Hepatocyte (in vitro differentiated cells): ENCODE data around the gene UBE2E2. TPM values are rescaled to one million over a fixed set of nuclear protein-coding genes. Genes with fewer than 3 reads are reported as not detected.

Source experiments
- DNase-seq: peaks from one replicate; pipeline ENCODE4 v3.0.0-alpha.2; 2016; ENCODE audit warnings: low spot score
- H2AFZ ChIP-seq: fragments of 200-600 bp; sonication (generic); 2 replicates; pipeline ENCODE4 v1.6.0; 2016; ENCODE audit warnings: antibody characterized with exemption, mild to moderate bottlenecking
- H3K27ac ChIP-seq: fragments of 200-600 bp; sonication (generic); 2 replicates; pipeline ENCODE4 v1.5.1; 2016; ENCODE audit warnings: mild to moderate bottlenecking
- H3K27me3 ChIP-seq: fragments of 200-600 bp; sonication (generic); 2 replicates; pipeline ENCODE4 v1.6.1; 2016
- H3K36me3 ChIP-seq: fragments of 200-600 bp; sonication (generic); replicated peaks from 2 replicates; pipeline ENCODE4 v1.5.1; 2016; ENCODE audit warnings: low read depth; ENCODE audit not compliant: insufficient read depth
- H3K4me1 ChIP-seq: fragments of 200-600 bp; sonication (generic); 2 replicates; pipeline ENCODE4 v1.5.1; 2016; ENCODE audit warnings: mild to moderate bottlenecking, moderate library complexity; ENCODE audit not compliant: insufficient read depth
- H3K4me2 ChIP-seq: fragments of 200-600 bp; sonication (generic); 2 replicates; pipeline ENCODE4 v1.6.0; 2016
- H3K4me3 ChIP-seq: fragments of 200-600 bp; sonication (generic); 2 replicates; pipeline ENCODE4 v1.5.1; 2016; ENCODE audit warnings: mild to moderate bottlenecking
- H3K79me2 ChIP-seq: fragments of 200-600 bp; sonication (generic); 2 replicates; pipeline ENCODE4 v1.6.0; 2017; ENCODE audit warnings: mild to moderate bottlenecking
- H3K9me2 ChIP-seq: fragments of 200-600 bp; sonication (generic); replicated peaks from 2 replicates; pipeline ENCODE4 v1.6.0; 2017; ENCODE audit warnings: mild to moderate bottlenecking; ENCODE audit not compliant: insufficient read depth
- H3K9me3 ChIP-seq: fragments of 200-600 bp; sonication (generic); 2 replicates; pipeline ENCODE4 v1.5.1; 2016; ENCODE audit warnings: low read depth, mild to moderate bottlenecking
- H4K20me1 ChIP-seq: fragments of 200-600 bp; sonication (generic); 2 replicates; pipeline ENCODE4 v1.6.0; 2016; ENCODE audit warnings: mild to moderate bottlenecking; ENCODE audit not compliant: insufficient read depth, poor library complexity, severe bottlenecking
- CTCF ChIP-seq: fragments of 200-600 bp; sonication (generic); IDR thresholded peaks from 2 replicates; pipeline ENCODE4 v1.5.1; 2016; ENCODE audit warnings: antibody characterized with exemption, mild to moderate bottlenecking; ENCODE audit not compliant: poor library complexity
- EZH2 ChIP-seq: fragments of 200-600 bp; sonication (generic); IDR thresholded peaks from 2 replicates; pipeline ENCODE4 v1.6.1; 2016; ENCODE audit warnings: antibody characterized with exemption, mild to moderate bottlenecking, borderline replicate concordance
- EZH2phosphoT487 ChIP-seq: fragments of 200-600 bp; sonication (generic); IDR thresholded peaks from one replicate; pipeline ENCODE4 v1.6.1; 2018; ENCODE audit warnings: antibody characterized with exemption, mild to moderate bottlenecking, low read depth, moderate library complexity; ENCODE audit not compliant: unreplicated experiment, severe bottlenecking
- WGBS: methylation state at CpG from one replicate; pipeline ENCODE4 v1.1.6; 2016; ENCODE audit warnings: low lambda C conversion rate; ENCODE audit errors: missing lambda C conversion rate; 5-methylcytosine and 5-hydroxymethylcytosine counted together
- polyA plus RNA-seq: library from polyadenylated mRNA; unstranded; fragments of >200 nt; fragmentation: Nextera tagmentation; extraction: Ambion mirVana; gene quantifications from 2 replicates; pipeline ENCODE4 v1.2.1, GENCODE V29; 2016
- total RNA-seq: library from RNA; depleted of rRNA; stranded (reverse); fragments of >200 nt; gene quantifications from 2 replicates; pipeline ENCODE4 v1.2.3, GENCODE V29; 2014

The UBE2E2 gene
- total and polyA plus RNA-seq, 2 experiments from 2014 or later = 51.1 to 90.6 TPM

GRCh38 chr3:23549148-23549910 is 346.2 kb downstream of the UBE2E2 start:
- Histone ChIP-seq H3K4me3 (no peak overlapping the region), H3K79me2 (no peaks in the 10 kb centered on the region), H4K20me1 (no peaks in the 10 kb centered on the region), H3K27ac (no peak overlapping the region), H3K9me2 (no peaks in the 10 kb centered on the region), H3K9me3 (no peaks in the 10 kb centered on the region), H3K27me3 (no peaks in the 10 kb centered on the region), H3K4me1 (no peaks in the 10 kb centered on the region), H3K36me3 (no peaks in the 10 kb centered on the region), H3K4me2 (no peak overlapping the region), H2AFZ (no peak overlapping the region)
- TF ChIP-seq EZH2phosphoT487 (no peak), CTCF (no peak), EZH2 (no peak)
- DNase-seq = no peak
- WGBS = 84% methylated on average over 8 of the region's 8 CpGs

- Histone ChIP-seq H3K27me3 (no peaks in the 10 kb centered on the region), H3K9me2 (no peaks in the 10 kb centered on the region), H3K4me2 (no peak overlapping the region), H2AFZ (no peak overlapping the region), H3K27ac (no peak overlapping the region), H3K79me2 (no peaks in the 10 kb centered on the region), H3K9me3 (no peaks in the 10 kb centered on the region), H4K20me1 (no peaks in the 10 kb centered on the region), H3K4me3 (no peak overlapping the region), H3K36me3 (no peaks in the 10 kb centered on the region), H3K4me1 (no peaks in the 10 kb centered on the region)
- TF ChIP-seq EZH2phosphoT487 (no peak), EZH2 (no peak), CTCF (no peak)
- DNase-seq = no peak
- 93% methylated on average over 1 of the region's 1 CpG for WGBS
Measured at GRCh38 chr3:23550402-23550801, 347.3 kb downstream of the UBE2E2 start.

- Histone ChIP-seq H3K79me2 (no peaks in the 10 kb centered on the region), H3K4me3 (no peak overlapping the region), H2AFZ (no peak overlapping the region), H3K4me2 (no peak overlapping the region), H3K9me2 (no peaks in the 10 kb centered on the region), H3K4me1 (no peaks in the 10 kb centered on the region), H3K27me3 (no peaks in the 10 kb centered on the region), H3K27ac (no peak overlapping the region), H4K20me1 (no peaks in the 10 kb centered on the region), H3K36me3 (no peaks in the 10 kb centered on the region), H3K9me3 (no peaks in the 10 kb centered on the region)
- WGBS = 80% methylated on average over 1 of the region's 1 CpG
- no peak for TF ChIP-seq EZH2
- TF ChIP-seq EZH2phosphoT487 = no peak
- no peak for TF ChIP-seq CTCF
- no peak for DNase-seq
Measured at GRCh38 chr3:23552506-23552905, 349.4 kb downstream of the UBE2E2 start.
